Stimulated activated CD4-positive, alpha-beta T cell treated with anti-CD3 and anti-CD28 coated beads, Interleukin-2, amount 100 ng/mL, for 48 hours (primary cell): ENCODE results near the gene SENP6.
"Not testable (repeated sequence)": the region's sequence is repeated elsewhere in the genome, so short reads cannot be mapped to it uniquely, and the experiment has no call there.

ENCODE experiments used
- DNase-seq, 2 donors: peaks; one replicate each; pipeline ENCODE4 v3.0.0-alpha.2; 2020

SENP6 gene

GRCh38 chr6:75673884-75674283 is 72.2 kb downstream of the SENP6 start:
- DNase-seq, result no peak

GRCh38 chr6:75676377-75676776 is 74.7 kb downstream of the SENP6 start:
- DNase-seq, result no peak

- not testable (repeated sequence) for DNase-seq
These were observed 80.9 kb downstream of the SENP6 start for GRCh38 chr6:75682548-75682947.

- DNase-seq, result not testable (repeated sequence)
These were observed 81.3 kb downstream of the SENP6 start for GRCh38 chr6:75683005-75683404.

GRCh38 chr6:75687535-75687934 is 85.9 kb downstream of the SENP6 start:
- DNase-seq, result not testable (repeated sequence)

GRCh38 chr6:75687937-75688336 is 86.3 kb downstream of the SENP6 start:
- not testable (repeated sequence) for DNase-seq

GRCh38 chr6:75689576-75689975 is 87.9 kb downstream of the SENP6 start:
- DNase-seq, result no peak

- no peak for DNase-seq
These were observed 89.3 kb downstream of the SENP6 start for GRCh38 chr6:75691012-75691411.

- DNase-seq, result no peak
These were observed 91.9 kb downstream of the SENP6 start for GRCh38 chr6:75693534-75693933.

- no peak for DNase-seq
These were observed 92.7 kb downstream of the SENP6 start for GRCh38 chr6:75694406-75694805.

- not testable (repeated sequence) for DNase-seq
These were observed 106.7 kb downstream of the SENP6 start for GRCh38 chr6:75708334-75708733.

- no peak for DNase-seq
These were observed 109.5 kb downstream of the SENP6 start for GRCh38 chr6:75711173-75711572.

GRCh38 chr6:75719133-75719532 is 117.5 kb downstream of the SENP6 start:
- DNase-seq, result no peak

- DNase-seq, result no peak
These were observed 121.7 kb downstream of the SENP6 start for GRCh38 chr6:75723382-75723781.

GRCh38 chr6:75727206-75727605 is 125.5 kb downstream of the SENP6 start:
- no peak for DNase-seq

- DNase-seq, result not testable (repeated sequence)
These were observed 129.3 kb downstream of the SENP6 start for GRCh38 chr6:75731029-75731428.

- DNase-seq, result no peak
These were observed 134.0 kb downstream of the SENP6 start for GRCh38 chr6:75735491-75736186.

- no peak for DNase-seq
These were observed 142.3 kb downstream of the SENP6 start for GRCh38 chr6:75743971-75744370.

GRCh38 chr6:75745404-75745803 is 143.7 kb downstream of the SENP6 start:
- DNase-seq, result no peak

- no peak for DNase-seq
These were observed 144.5 kb downstream of the SENP6 start for GRCh38 chr6:75746221-75746620.

- DNase-seq, result no peak
These were observed 145.7 kb downstream of the SENP6 start for GRCh38 chr6:75747152-75747992.

GRCh38 chr6:75748003-75748742 is 146.5 kb downstream of the SENP6 start:
- no peak for DNase-seq

- peak; percentile 10 to 26 for DNase-seq
These were observed 147.3 kb downstream of the SENP6 start, which contains the start of gene MYO6 for GRCh38 chr6:75748743-75749538. TSS of gene MYO6 (plus strand) at chr6:75749239. CDS start at chr6:75817548, 68,309 bp downstream.
